CD14-positive monocyte (primary cell): ENCODE measurements around the gene MYH9. TPM values are rescaled to one million over a fixed set of nuclear protein-coding genes. Genes with fewer than 3 reads are reported as not detected.
"Not testable (repeated sequence)": the region's sequence is repeated elsewhere in the genome, so short reads cannot be mapped to it uniquely, and the experiment has no call there.

ENCODE experiments used
- DNase-seq, 3 donors: peaks; one replicate each; pipeline ENCODE4 v3.0.0-alpha.2; 2011 to 2022
- H2AFZ ChIP-seq: 2 replicates; pipeline ENCODE4 v1.6.0; 2012; ENCODE audit warnings: mild to moderate bottlenecking, low read depth, low read length, inconsistent platforms; ENCODE audit not compliant: insufficient read depth, poor library complexity, severe bottlenecking
- H3K27ac ChIP-seq, 2 donors: 1 replicate in 1 of 2; 2 replicates in 1 of 2; pipeline ENCODE4 v1.5.1; 2012 to 2013; ENCODE audit warnings: low read length in 2 of 2, control low read depth in 1 of 2, inconsistent platforms in 1 of 2, low read depth in 1 of 2, mild to moderate bottlenecking in 1 of 2
- H3K27me3 ChIP-seq, 2 donors: one replicate each; pipeline versions ENCODE4 v1.6.0 to v1.6.1; 2011 to 2013; ENCODE audit warnings: low read length in 2 of 2; ENCODE audit not compliant: control insufficient read depth in 2 of 2, insufficient read depth in 2 of 2
- H3K36me3 ChIP-seq, 2 donors: replicated peaks in 1 of 2; 1 replicate in 1 of 2; 2 replicates in 1 of 2; pipeline versions ENCODE4 v1.5.1 to v1.6.1; 2012 to 2013; ENCODE audit warnings: low read length in 2 of 2, control low read depth in 1 of 2, inconsistent platforms in 1 of 2, mild to moderate bottlenecking in 1 of 2; ENCODE audit not compliant: insufficient read depth in 2 of 2, control insufficient read depth in 1 of 2
- H3K4me1 ChIP-seq, 2 donors: 1 replicate in 1 of 2; 2 replicates in 1 of 2; pipeline versions ENCODE4 v1.5.1 to v1.6.1; 2012 to 2013; ENCODE audit warnings: low read length in 2 of 2, control low read depth in 1 of 2, inconsistent platforms in 1 of 2, mild to moderate bottlenecking in 1 of 2, moderate library complexity in 1 of 2; ENCODE audit not compliant: insufficient read depth in 2 of 2, control insufficient read depth in 1 of 2
- H3K4me2 ChIP-seq: replicated peaks from 2 replicates; pipeline ENCODE3; 2012; ENCODE audit warnings: low read length, moderate library complexity, mild to moderate bottlenecking; ENCODE audit not compliant: poor library complexity, severe bottlenecking; ENCODE audit errors: extremely low read depth
- H3K4me3 ChIP-seq, 3 experiments: fragments of 200-600 bp in 1 of 3; sonication (generic) in 1 of 3; replicated peaks in 1 of 3; 1 replicate in 2 of 3; 2 replicates in 1 of 3; pipeline ENCODE4 v1.5.1; 2011 to 2013; ENCODE audit warnings: low read length in 3 of 3, mild to moderate bottlenecking in 3 of 3, control low read depth in 2 of 3, low read depth in 2 of 3, inconsistent platforms in 1 of 3, moderate library complexity in 1 of 3
- H3K79me2 ChIP-seq: 2 replicates; pipeline ENCODE4 v1.6.0; 2012; ENCODE audit warnings: mild to moderate bottlenecking, control low read depth, inconsistent platforms, low read length, moderate library complexity; ENCODE audit not compliant: insufficient read depth
- H3K9ac ChIP-seq: 2 replicates; pipeline ENCODE4 v1.6.0; 2017; ENCODE audit warnings: low read length, mild to moderate bottlenecking; ENCODE audit not compliant: insufficient read depth, poor library complexity, severe bottlenecking
- H3K9me3 ChIP-seq, 2 donors: replicated peaks in 1 of 2; 1 replicate in 1 of 2; 2 replicates in 1 of 2; pipeline versions ENCODE4 v1.5.1 to v1.6.1; 2012 to 2013; ENCODE audit warnings: low read length in 2 of 2, control low read depth in 1 of 2; ENCODE audit not compliant: control insufficient read depth in 1 of 2, insufficient read depth in 1 of 2
- H4K20me1 ChIP-seq: 2 replicates; pipeline ENCODE4 v1.6.0; 2012; ENCODE audit warnings: mild to moderate bottlenecking, low read length, control low read depth, moderate library complexity; ENCODE audit not compliant: insufficient read depth
- H3K27ac Mint-ChIP-seq, 7 donors: one replicate each; pipeline ENCODE4 v1.8.0; 2020; ENCODE audit warnings: mild to moderate bottlenecking in 7 of 7, mixed read lengths in 7 of 7, moderate library complexity in 6 of 7, inconsistent platforms in 2 of 7
- H3K27me3 Mint-ChIP-seq, 3 donors: one replicate each; pipeline ENCODE4 v1.8.0; 2021 to 2022; ENCODE audit warnings: low read depth in 3 of 3, mild to moderate bottlenecking in 3 of 3, mixed read lengths in 3 of 3, moderate library complexity in 3 of 3, inconsistent platforms in 1 of 3
- H3K36me3 Mint-ChIP-seq, 2 donors: one replicate each; pipeline ENCODE4 v1.8.0; 2020; ENCODE audit warnings: mixed read lengths in 2 of 2, inconsistent platforms in 1 of 2, mild to moderate bottlenecking in 1 of 2
- H3K4me1 Mint-ChIP-seq: one replicate; pipeline ENCODE4 v1.8.0; 2020; ENCODE audit warnings: mild to moderate bottlenecking, mixed read lengths
- H3K4me3 Mint-ChIP-seq, 2 donors: one replicate each; pipeline ENCODE4 v1.8.0; 2020; ENCODE audit warnings: mild to moderate bottlenecking in 2 of 2, mixed read lengths in 2 of 2, moderate library complexity in 1 of 2
- H3K9me3 Mint-ChIP-seq, 7 donors: one replicate each; pipeline ENCODE4 v1.8.0; 2020 to 2022; ENCODE audit warnings: mixed read lengths in 7 of 7, mild to moderate bottlenecking in 6 of 7, moderate library complexity in 6 of 7, inconsistent platforms in 2 of 7
- CTCF ChIP-seq: fragments of 200-600 bp; IDR thresholded peaks from one replicate; pipeline ENCODE4 v1.8.0; 2022; ENCODE audit warnings: antibody characterized with exemption, mild to moderate bottlenecking
- WGBS: methylation state at CpG from one replicate; pipeline ENCODE4 v1.1.5; 2013; ENCODE audit warnings: missing lambda C conversion rate; ENCODE audit not compliant: insufficient coverage; 5-methylcytosine and 5-hydroxymethylcytosine counted together
- intact Hi-C, 2 donors: fragments of 100-400 bp; cut with micrococcal nuclease; formaldehyde crosslinking; loops; one replicate each; pipeline versions ENCODE4 v1.15.0 to v1.15.1; 2023
- polyA plus RNA-seq, 3 donors: library from polyadenylated mRNA; depleted of rRNA in 1 of 3; unstranded in 2 of 3; stranded (reverse) in 1 of 3; fragments of 300-500 nt in 2 of 3; fragments of >200 nt in 1 of 3; fragmentation: Illumina TruSeq in 2 of 3; gene quantifications; 1 replicate in 2 of 3; 2 replicates in 1 of 3; pipeline ENCODE4 v1.2.3, GENCODE V29; 2012 to 2021

Gene MYH9
- polyA plus RNA-seq, 3 donors: 35.6 to 163 (median 79.5) TPM

- H3K4me3 ChIP-seq, intact Hi-C loops, H3K4me2 ChIP-seq, H3K27ac Mint-ChIP-seq, H3K27me3 Mint-ChIP-seq, H3K27ac ChIP-seq, H3K79me2 ChIP-seq, DNase-seq, H3K9ac ChIP-seq, H3K4me3 Mint-ChIP-seq, H3K9me3 Mint-ChIP-seq, H3K9me3 ChIP-seq, H4K20me1 ChIP-seq, H3K27me3 ChIP-seq, H2AFZ ChIP-seq: not testable (repeated sequence)
- Histone ChIP-seq H3K4me1 (peaks cover 13 to 22% of the 10 kb centered on the region in 2 donors), H3K36me3 (peaks cover 11 to 66% of the 10 kb centered on the region in 2 donors)
- Mint-ChIP-seq H3K36me3 (peaks cover 77 to 78% of the 10 kb centered on the region in 2 donors), H3K4me1 (peaks cover 27% of the 10 kb centered on the region)
- WGBS: 85% methylated on average over 5 of the region's 6 CpGs
Measured at GRCh38 chr22:36261675-36262074, 126.1 kb downstream of the MYH9 start.

- Histone ChIP-seq H3K4me3 (no peak overlapping the region), H3K9ac (no peak overlapping the region), H3K27me3 (no peaks in the 10 kb centered on the region), H3K9me3 (no peaks in the 10 kb centered on the region), H3K4me1 (peaks cover 13 to 22% of the 10 kb centered on the region in 2 donors), H4K20me1 (no peaks in the 10 kb centered on the region), H2AFZ (no peak overlapping the region), H3K36me3 (peaks cover 2 to 52% of the 10 kb centered on the region in 2 donors), H3K27ac (no peak overlapping the region), H3K4me2 (no peak overlapping the region), H3K79me2 (no peaks in the 10 kb centered on the region)
- H3K9me3 Mint-ChIP-seq: peaks cover 0 to 1% (median 0%) of the 10 kb centered on the region in 7 donors
- peaks cover 71 to 73% of the 10 kb centered on the region in 2 donors for H3K36me3 Mint-ChIP-seq
- 94% methylated on average over 2 of the region's 14 CpGs for WGBS
- peak overlapping the region in 5 of 7 donors; percentile 40 to 76 (median 50) for H3K27ac Mint-ChIP-seq
- no peak overlapping the region for H3K4me3 Mint-ChIP-seq
- peaks cover 38% of the 10 kb centered on the region for H3K4me1 Mint-ChIP-seq
- TF ChIP-seq CTCF: no peak
- intact Hi-C loops: no loop called here
- DNase-seq: no peak
- H3K27me3 Mint-ChIP-seq: no peaks in the 10 kb centered on the region
Measured at GRCh38 chr22:36259615-36260300, 128.0 kb downstream of the MYH9 start.
